Hematopoietic multipotent progenitor cell treated with erythropoietin and hydrocortisone succinate and interleukin-3 and kit ligand, for 15 days (in vitro differentiated cells): ENCODE results near the gene JSRP1.
A peak's percentile ranks its signal among the peaks of the same experiment; 100 is the strongest.

ENCODE experiments used
- DNase-seq: peaks from one replicate; pipeline ENCODE4 v3.0.0-alpha.2; 2015; ENCODE audit warnings: low spot score

The JSRP1 gene

DNA sequence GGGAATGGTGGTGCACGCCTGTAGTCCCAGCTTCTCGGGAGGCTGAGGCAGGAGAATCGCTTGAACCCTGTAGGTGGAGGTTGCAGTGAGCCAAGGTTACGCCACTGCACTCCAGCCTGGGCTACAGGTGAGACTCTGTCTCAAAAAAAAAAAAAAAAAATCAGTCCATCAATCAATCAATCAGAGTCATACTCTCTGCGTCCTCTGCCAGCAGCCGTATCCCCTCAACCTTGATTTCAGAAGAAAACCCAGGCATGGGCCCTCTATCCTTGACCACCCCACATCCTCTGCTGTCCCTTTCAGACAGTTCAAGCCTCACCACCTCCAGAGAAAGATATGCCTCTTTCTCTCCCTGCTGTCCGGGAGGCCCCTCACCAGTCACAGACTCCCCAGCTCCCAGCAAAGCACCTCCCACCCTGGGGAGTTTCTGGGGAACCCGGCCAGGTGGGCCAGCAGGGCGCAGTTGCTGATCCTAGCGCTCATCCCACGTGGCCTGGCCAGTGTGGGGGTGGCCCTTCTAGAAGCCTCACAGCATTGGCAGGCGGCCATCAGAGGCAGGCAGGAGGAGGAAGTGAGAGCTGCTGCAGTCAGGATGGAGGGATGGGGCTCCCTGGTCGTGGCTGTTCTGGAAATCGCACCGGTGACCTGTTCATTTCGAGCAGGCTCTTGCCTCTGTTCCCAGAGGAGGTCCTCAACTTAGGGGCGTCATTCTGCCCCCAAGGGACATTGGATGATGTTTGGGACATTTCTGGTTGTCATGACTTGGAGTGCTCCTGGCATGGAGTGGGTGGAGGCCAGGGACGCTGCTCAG lies 10.2 kb upstream of the JSRP1 start:
- DNase-seq, result peak; percentile 82

GRCh38 chr19:2261438-2262172 lies 5.4 kb upstream of the JSRP1 start:
- peak; percentile 60 for DNase-seq

DNA sequence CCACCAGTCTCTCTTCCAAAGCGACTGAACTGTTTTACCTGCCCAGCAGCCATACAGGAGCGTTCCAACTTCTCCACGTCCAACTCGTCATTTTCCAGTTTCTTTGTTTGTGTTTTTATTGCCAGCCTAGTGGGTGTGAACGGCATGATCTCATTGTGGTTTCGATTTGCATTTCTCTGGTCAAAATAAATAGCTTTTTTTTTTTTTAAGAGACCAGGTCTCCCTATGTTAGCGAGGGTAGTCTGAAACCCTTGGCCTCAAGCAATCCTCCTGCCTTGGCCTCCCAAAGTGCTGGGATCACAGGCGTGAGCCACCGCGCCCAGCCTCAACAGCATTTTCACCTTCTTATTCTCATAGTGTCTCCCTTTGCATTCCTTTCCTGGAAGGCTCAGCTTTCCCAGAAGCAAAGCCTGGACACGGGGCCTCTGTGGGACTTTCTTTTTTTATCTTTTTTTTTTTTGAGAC lies 4.2 kb upstream of the JSRP1 start:
- DNase-seq, result no peak

DNA sequence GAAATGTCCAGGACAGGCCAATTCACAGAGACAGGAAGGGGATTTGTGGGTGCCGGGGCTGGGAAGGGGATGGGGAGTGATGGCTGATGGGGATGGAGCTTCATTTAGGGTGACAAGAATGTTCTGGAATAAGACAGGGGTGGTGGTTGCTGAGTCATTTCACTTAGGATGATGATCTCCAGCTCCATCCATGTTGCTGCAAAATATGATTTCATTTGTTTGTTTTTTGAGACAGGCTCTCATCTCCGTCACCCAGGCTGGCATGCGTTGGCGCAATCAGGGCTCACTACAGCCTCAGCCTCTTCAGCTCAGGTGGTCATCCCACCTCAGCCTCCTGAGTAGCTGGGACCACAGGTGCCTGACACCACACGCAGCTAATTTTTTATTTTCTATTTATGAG lies 3.1 kb upstream of the JSRP1 start:
- no peak for DNase-seq

GRCh38 chr19:2255112-2255845 lies 938 bp downstream of the JSRP1 start:
- DNase-seq, result no peak

DNA sequence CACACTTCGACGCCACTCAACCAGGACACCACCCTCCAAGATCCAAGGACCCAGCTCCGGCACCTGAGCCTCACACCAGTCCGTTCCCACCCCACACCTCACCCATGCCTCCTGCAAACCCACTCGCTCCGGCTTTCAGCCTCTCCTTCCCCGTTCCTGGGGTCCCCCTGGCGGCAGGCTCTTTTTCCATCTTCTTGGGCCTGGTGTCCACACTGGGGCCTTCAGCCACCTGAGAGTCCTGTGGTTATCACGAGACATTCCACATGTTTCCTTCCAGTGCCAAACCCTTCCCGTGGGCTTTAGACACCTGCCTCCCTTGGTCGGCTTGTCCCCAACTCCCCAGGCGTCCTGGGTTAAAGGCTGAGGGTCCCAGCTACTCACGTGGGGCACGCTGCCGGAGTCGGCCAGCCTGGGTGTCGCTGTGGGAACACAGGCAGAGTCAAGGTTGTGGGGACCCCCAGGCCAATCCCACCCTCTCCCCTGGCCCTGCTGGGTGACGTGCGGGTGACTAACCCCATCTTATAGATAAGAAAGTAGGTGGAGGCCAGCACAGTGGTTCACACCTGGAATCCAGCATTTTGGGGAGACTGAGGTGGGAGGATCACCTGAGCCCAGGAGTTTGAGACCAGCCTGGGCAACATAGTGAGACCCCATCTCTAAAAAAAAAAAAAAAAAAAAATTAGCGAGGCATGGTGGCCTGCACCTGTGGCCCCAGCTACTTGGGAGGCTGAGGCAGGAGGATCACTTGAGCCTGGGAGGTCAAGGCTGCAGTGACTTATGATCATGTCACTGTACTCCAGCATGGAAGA lies 1.9 kb downstream of the JSRP1 start:
- DNase-seq, result no peak

DNA sequence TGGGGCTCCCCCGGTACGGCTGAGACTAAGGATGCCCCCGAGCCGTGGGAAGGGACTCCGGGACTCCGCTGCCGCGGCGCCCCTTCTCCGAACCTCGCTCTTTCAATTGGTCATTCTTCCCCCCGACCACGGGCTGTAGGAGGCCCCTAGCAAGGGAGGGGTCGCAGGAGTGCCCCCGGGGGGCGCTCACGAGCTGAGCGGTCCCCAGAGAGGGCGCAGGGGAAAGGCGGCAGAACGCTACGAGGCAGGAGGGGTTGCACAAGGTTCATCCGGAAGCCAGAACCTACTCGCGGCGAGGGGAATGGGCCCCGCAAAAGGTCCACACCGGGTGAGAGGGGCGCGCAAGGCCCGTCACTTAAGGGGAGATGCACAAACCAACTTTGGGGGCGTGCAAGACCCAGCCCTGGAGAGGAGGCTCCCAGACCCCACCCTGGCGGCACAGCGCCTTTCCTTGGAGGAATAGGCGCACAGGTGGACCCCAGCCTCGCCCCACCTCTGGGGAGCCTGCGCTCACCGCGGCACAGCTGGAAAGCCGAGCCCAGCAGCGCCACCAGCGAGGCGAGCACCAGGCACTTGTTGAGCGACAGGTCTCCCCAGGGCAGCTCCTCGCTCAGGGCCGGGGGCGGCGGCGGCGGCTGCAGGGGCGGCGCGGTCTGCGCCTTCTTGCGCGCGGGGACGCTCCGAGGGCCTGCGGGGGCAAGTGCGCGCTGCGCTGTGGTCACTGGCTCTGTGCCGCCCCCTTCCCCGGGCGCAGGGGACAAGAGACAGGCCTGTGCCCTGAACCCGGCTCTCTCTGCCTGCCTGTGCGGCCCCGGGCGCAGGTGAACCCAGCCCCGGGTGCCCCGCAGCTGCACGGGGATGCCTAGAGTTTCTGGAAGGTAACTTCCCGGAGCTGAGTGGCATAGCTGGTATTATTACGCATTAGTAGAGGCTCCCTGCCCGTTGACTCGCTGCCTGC lies 2.8 kb downstream of the JSRP1 start:
- DNase-seq, result no peak

DNA sequence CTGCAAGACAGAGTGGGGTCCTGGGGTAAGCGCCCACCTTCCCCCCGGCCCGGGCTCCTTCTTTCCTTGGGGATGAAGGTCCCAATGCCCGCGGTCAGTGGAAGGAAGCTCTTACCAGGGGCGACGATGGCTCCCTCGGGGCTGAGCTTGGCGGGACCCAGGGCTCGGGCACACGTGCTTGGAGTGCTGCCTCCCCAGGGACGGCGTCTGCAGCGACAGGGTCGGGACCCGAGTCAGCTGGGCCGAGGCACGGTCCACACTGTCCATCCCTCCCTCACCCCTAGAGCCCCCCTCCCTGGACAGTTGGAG lies 3.5 kb downstream of the JSRP1 start:
- DNase-seq, result no peak

DNA sequence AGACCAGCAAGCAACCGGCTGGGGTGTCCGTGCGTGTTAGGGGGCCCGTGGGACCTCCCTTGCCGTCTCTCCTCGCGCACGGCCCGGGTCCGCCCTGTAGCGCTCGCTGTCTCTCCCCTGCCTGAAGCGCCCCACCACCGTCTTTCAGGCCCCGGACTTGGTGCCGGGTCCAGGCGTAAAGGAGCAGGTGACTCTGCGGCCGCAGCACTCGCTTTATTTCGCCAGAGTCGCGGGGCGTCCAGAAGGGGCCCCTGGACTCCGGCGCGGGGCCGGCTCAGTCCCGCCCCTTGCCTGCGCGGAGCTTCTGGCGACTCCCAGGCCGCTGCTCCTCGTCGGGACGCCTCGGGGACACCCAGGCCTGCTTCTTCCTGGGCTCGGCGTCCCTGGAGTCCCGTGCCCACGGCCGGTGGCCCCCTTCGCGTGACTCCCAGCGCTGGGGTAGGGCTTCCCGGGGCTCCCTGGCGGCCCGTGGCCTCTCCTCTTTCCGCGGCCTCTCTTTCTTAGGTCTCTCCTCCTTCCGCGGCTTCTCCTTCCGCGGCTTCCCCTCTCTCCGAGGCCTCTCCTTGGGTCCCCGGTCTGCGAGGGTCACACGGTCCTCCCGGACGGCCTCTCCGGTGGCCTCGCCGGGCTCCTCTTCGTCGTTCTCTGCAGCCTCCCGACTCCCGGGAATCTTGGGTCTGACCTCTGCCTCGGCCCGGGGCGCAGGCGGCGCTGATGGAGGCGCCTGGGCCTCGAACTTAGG lies 4.0 kb downstream of the JSRP1 start:
- DNase-seq, result no peak

GRCh38 chr19:2251106-2252054 lies 4.8 kb downstream of the JSRP1 start:
- no peak for DNase-seq

- no peak for DNase-seq
These were observed 5.5 kb downstream of the JSRP1 start for GRCh38 chr19:2250766-2251105.

DNA sequence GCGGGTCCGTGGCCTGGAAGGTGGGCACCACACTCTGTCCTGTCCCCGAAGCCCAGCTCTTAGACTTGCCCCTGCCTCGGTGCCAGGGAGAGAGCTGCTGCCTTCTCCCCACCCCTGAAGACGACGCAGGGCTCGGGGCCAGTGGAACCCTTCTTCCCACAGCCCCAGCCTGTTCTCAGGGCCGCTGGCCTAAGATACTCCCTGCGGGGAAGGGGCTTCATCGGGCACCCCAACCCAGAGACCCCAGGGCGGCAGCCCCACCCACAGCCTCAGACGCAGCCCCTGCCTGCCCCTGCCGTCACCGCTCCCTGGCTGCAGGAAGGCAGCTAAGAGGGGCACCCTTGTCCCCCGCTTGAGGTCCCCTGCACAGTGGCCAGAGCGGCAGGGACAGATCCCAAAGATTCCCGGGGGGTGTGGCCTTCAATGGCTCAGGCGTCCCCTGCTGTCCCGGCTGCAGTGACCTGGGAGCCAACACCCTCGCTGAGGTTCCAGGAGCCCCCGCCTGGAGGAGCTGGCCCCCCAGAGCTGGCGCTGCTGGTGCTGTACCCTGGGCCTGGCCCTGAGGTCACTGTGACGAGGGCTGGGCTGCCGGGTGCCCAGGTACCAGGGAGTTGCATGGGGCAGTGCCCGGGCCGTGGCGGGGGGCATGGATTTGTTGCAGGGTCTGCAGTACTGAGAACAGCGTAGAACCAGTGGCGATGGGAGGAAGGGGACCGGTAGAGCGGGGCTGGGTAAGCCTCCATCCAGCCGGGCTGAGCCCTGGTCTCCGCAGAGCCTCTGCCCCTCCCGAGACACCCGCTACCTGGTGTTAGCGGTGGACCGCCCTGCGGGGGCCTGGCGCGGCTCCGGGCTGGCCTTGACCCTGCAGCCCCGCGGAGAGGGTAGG lies 6.1 kb downstream of the JSRP1 start:
- no peak for DNase-seq

- DNase-seq, result no peak
These were observed 7.0 kb downstream of the JSRP1 start, which contains the start of gene AMH for GRCh38 chr19:2249010-2249866. AMH (plus strand) TSS chr19:2249323; CDS start chr19:2249333, 10 bp downstream.

DNA sequence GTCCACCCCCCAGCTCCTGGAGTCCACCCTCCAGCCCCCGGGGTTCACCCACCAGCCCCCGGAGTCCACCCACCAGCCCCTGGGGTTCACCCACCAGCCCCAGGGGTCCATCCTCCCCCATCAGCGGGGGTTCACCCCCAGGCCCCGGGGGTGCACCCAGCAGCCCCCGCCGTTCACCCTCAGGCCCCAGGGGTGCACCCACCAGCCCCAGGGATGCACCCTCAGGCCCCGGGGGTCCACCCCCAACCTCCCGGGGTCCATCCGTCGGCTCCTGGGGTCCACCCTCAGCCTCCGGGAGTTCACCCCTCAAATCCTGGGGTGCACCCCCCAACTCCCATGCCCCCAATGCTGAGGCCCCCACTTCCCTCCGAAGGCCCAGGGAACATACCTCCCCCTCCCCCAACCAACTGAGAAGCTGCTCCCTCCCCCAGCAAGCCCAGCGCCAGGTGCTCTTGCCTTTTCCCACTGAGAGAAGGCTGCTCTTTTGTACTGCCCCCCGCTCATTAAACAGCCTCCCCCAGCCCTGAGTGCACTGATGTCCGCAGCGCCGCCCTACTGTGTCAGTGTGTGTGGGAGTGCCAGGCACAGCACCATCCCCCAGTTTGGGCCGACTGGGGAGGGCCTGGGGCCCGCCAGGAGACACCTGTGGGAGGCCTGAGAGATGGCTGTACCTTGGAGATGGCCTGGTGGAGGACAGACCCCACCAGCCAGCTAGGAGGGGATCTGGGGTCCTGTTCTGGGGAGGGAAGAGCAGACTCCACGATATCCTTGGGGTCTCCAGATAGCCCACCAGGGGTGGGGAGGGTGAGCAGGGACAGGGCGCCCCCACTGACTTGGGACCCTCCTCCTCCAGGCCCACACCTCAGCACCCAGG lies 7.8 kb downstream of the JSRP1 start:
- no peak for DNase-seq

GRCh38 chr19:2247433-2248101 lies 8.7 kb downstream of the JSRP1 start:
- DNase-seq, result no peak
